HG03442 (cell line): ENCODE results near the gene COL5A1.

Experiments
- ATAC-seq: cut with Tn5 transposase; IDR thresholded peaks from one replicate; pipeline ENCODE4 v1.9.1; 2021; ENCODE audit warnings: mild to moderate bottlenecking, moderate library complexity; ENCODE audit not compliant: unreplicated experiment

COL5A1 gene

DNA sequence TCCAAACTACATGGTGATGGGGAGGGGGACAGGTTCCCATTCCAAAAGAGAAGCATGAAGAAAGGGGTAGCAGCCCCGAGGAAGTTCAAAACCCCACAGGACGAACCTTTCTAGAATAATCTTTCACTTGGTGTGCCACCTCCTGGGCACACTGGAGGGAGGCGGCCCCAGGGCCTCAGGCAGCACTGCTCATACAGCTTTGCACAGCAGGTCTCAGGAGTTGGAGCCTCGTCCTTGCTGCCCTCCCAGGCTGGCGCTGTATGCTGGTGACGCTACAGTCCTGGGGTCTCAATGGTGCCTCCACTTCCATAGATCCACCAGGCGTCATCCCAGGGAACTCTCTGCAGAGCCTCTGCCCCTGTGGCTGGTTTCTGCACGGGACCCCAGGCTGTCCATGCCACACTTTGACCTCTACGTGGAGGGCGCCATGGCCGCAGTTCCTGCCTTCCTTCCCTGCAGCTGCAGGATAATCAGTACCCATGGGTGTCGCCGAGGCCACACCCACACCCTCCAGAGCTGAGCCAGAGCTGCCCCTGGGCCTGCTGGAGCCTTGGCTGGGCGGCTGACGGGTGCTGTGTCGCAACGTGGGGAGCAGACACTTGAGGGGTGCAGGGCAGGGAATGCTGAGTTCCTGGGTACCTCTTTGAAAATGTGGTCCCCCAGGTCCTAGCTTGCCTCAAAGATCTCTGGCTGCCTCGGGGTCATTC is 95.3 kb downstream of the COL5A1 start:
- no peak for ATAC-seq

GRCh38 chr9:134737842-134738580 is 96.4 kb downstream of the COL5A1 start:
- ATAC-seq, result no peak

DNA sequence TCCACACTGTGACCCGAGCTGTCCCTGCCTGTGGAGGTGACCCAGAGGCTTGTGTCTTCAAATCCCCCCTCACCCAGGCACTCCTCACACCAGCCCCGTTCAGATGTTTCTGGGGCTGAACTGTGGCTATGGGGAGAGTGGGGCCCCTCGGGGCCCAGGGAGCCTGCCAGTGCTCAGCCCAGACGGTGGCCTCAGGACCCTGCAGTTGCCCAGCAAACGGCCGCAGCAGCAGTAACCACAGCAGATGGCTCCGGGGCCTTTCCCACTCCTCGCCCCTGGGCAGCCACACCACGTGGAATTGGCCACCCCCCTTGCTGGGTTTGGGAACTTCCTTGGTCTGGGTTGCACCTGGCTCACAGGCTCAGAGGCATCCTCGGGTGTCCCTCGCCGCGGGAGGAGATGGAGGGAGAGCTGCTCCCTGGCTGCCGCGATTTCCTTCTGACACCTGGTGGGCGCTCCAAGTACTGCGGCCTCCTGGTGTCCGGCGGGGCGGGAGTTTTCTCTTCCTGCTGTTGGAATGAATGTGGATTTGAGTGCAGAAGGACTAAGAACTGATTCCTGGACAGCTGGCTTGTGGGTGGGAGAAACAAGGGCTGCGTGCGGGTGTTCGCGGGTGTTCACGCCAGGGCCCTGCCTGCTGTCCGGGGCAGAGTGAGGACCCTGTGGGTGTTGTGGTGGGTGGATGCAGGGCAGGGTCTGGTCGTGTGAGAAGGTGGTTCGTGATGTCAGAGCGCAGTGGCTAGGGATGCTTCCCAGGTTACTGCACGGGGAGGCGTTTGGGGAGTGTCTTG is 97.5 kb downstream of the COL5A1 start:
- no peak for ATAC-seq

DNA sequence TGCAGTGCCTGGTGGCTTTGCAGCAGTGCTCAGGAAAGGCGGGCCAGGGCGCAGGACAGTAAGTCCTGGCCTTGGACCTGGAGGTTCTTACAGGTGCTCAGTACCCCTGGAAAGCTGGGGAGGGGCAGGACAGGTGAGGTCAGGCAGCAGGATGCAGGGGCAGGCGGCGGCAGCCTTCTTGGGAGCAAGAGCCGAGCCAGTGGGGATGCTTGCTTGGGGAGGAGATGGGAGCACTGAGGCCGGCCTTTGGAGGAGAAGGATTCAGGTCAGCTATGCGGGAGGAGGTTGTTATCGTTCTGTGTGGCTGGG is 98.0 kb downstream of the COL5A1 start:
- no peak for ATAC-seq

- no peak for ATAC-seq
These were observed 98.5 kb downstream of the COL5A1 start for GRCh38 chr9:134740071-134740470.

DNA sequence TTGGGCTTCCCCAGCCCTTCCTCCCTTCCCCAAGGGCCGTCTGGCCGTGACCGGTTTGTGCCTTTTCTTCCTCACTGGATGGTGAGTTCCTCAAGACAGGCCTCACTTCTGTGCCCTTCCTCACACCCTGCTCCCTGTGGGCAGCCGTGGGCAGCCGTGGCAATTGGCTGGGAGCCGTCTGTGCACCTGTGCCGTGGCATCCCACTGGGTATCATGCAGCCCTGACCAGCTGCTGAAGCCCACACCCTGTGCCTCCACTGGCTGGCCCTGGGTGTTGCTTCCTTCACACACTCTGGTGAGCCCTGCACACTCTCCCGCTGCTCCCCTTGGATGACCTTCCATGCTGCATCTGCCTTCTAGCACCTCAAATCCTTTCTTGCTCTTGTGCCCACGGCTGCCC is 100.2 kb downstream of the COL5A1 start:
- no peak for ATAC-seq

GRCh38 chr9:134742822-134743535 is 101.4 kb downstream of the COL5A1 start:
- ATAC-seq, result no peak

DNA sequence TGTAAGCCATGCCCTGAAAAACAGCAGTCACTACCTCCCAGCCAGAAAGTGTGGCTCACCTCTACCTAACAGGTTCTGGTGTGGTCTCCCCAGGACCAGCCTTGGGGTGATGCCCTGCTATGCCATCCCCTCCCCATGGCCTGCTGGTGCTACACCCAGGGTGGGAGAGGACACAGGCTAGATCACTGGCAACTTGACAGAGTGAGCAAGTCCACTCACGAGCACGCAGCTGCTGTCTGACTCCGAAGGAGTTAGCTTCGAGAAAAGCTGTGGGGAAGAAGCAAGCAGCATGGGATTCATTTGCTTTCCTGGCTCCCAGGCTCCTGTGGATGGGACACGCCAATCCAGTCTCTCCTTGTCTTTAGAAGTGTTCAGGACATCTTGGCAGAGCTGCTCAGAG is 102.2 kb downstream of the COL5A1 start:
- ATAC-seq, result no peak

DNA sequence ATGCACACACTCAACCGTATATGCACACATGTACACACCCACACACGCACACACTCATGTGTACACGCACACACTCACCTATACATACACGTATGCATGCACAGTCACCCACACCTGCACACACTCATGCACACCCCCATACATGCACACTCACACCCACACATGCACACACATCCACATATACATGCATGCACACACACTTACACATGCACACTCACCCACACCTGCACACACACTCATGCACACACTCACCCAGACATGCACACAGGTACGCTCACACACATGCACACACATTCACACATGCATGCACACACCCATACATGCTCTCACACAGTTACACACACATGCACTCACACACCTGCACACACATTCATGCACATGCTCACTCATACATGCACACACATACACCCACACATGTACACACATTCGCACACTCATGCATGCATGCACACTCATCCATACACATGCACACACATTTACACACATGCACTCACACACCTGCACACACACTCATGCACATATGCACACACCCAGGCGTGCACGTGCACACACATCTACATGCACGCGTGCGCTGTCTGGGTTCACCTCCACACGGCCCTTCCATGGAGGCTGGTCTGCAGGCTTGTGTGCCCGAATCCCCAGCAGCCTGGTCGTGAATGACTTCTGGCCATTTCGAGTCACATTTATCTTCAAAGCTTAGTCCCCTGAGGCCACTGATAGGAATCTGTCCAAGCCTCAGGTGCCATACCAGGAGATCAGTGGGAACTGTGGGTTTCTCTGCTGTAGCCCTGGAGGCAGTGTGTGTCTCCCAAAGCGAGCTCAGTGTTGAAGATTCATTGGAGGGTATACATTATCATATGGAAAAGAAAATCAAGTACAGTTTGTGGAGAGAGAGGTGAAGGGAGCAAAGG is 103.0 kb downstream of the COL5A1 start:
- no peak for ATAC-seq

- ATAC-seq, result no peak
These were observed 106.4 kb downstream of the COL5A1 start for GRCh38 chr9:134747951-134748489.

GRCh38 chr9:134748591-134748990 is 107.0 kb downstream of the COL5A1 start:
- no peak for ATAC-seq

- no peak for ATAC-seq
These were observed 109.0 kb downstream of the COL5A1 start for GRCh38 chr9:134750450-134751155.

DNA sequence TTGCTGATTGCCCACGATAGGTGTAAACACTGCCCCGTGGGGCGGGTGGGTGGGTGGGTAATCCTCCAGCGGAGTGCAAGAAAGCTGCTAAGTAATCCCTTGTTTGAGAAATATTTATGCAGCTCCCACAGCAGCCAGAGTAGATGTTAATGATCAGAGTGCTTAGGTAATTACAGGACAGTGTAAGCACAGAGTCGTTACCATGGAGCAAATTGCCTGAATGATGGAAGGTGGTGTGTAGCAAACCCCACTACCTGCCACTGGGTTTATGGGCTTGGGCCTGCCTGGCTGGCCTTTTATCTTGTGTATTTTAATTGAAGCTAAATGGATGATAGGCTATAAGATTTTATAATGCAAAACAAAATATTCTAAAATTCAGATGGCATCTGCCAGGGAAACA is 110.0 kb downstream of the COL5A1 start:
- no peak for ATAC-seq

GRCh38 chr9:134752471-134753168 is 111.0 kb downstream of the COL5A1 start:
- no peak for ATAC-seq

DNA sequence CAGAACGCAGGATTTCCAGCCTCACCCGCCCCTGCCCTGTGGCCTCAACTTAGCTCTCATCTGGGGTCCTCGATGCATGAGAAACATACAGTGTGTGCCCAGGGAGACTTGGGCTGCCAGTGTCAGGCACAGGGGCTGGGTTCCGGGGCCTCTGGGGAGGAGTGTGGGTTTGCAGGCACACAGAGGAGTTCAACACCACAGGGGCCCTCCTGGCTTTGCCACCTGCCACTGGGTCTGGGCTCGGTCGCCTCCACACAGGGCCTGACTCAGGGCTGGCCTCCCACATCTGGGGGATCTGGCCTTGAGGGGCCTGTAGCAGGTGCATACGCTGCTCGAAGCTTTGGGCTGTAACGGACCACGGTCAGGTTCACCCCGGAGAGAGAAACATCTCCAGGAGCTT is 111.6 kb downstream of the COL5A1 start:
- ATAC-seq, result no peak

- ATAC-seq, result no peak
These were observed 113.8 kb downstream of the COL5A1 start for GRCh38 chr9:134755221-134755907.

DNA sequence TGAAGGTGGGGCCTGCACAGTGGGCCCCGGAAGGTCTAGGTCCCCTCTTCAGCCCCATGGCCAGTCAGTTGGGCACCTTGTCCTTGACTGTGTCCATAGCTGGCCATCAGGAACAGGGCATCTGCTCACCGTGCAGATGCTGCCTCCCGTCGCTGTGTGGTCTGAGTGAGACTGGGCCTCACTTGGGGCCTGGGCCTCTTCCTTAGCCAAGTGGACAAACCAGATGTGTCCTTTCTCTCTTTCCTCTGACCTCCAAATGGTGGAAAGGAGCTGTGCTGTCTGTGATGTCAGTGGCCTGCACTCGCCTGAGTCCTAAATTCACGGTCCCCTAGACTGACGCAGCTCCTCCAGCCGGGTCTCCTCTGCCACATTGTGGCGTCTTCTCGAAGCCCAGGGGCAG is 114.5 kb downstream of the COL5A1 start:
- ATAC-seq, result no peak
